GM10248 (cell line): ENCODE results near the gene PDE2A.

Source experiments
- CTCF ChIA-PET: fragments of 300-600 bp; sonication (Branson Sonifier 250); formaldehyde crosslinking; extraction: SDS; loops from one replicate; lab custom pipeline; 2021; ENCODE audit warnings: antibody characterized with exemption; lab: Yijun Ruan, JAX
- POLR2A ChIA-PET: fragments of 350-650 bp; sonication (Branson Sonifier 250); formaldehyde crosslinking; extraction: SDS; loops from one replicate; lab custom pipeline; 2020; ENCODE audit warnings: antibody characterized with exemption; lab: Yijun Ruan, JAX
- DNase-seq: peaks from one replicate; pipeline ENCODE4 v3.0.0; 2012; ENCODE audit errors: extremely low spot score
- TF ChIP-seq, protein P1 (sequence below): IDR thresholded peaks from 2 replicates; pipeline ENCODE4 v1.5.1; 2012; ENCODE audit warnings: mild to moderate bottlenecking, low read depth; ENCODE audit errors: extremely low read depth, missing control alignments, control extremely low read depth

PDE2A gene

DNA sequence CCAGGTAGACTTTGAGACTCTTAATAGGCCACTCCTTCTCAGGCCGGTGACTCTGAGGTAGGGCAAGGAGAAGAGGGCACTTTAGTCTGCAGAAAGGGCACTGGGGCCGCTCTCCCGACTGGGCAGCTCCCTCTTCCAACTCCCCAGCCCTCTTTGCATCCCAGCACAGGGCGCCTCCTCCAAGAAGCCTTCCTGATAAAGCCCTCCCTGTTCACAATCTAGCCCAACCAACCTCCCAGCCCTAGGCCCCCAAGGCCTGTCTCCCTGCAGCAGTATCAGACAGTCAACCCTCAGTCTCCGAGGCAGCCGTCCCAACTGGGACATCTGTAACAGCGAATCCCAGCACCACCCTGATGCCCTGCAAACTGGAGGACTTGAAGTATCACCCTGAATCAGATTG lies 14.3 kb upstream of the PDE2A start:
- POLR2A ChIA-PET, result no interaction called here
- CTCF ChIA-PET, result no interaction called here
- no peak for DNase-seq
- TF ChIP-seq, protein P1, sequence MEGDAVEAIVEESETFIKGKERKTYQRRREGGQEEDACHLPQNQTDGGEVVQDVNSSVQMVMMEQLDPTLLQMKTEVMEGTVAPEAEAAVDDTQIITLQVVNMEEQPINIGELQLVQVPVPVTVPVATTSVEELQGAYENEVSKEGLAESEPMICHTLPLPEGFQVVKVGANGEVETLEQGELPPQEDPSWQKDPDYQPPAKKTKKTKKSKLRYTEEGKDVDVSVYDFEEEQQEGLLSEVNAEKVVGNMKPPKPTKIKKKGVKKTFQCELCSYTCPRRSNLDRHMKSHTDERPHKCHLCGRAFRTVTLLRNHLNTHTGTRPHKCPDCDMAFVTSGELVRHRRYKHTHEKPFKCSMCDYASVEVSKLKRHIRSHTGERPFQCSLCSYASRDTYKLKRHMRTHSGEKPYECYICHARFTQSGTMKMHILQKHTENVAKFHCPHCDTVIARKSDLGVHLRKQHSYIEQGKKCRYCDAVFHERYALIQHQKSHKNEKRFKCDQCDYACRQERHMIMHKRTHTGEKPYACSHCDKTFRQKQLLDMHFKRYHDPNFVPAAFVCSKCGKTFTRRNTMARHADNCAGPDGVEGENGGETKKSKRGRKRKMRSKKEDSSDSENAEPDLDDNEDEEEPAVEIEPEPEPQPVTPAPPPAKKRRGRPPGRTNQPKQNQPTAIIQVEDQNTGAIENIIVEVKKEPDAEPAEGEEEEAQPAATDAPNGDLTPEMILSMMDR, result no peak

DNA sequence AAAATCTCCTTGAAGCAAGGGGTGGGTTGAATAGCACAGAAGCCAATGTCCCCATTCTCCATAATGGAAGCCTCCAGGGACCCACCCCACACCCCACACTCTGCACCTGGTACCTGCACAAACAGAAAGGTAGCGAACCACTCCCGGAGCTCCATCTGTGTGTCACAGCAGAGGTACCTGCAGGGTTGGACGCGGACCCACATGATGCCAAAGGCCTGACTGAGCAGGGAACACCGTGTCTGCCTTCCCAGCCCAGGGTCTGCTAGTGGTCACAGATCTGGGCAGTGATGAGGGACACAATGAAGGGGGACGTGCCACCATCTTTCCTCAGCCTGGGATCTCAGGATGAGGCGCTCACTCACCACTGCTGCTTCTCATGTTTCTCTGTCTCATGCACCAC lies 13.1 kb upstream of the PDE2A start:
- no peak for DNase-seq
- POLR2A ChIA-PET, result no interaction called here
- TF ChIP-seq, protein P1, result no peak
- CTCF ChIA-PET, result no interaction called here

DNA sequence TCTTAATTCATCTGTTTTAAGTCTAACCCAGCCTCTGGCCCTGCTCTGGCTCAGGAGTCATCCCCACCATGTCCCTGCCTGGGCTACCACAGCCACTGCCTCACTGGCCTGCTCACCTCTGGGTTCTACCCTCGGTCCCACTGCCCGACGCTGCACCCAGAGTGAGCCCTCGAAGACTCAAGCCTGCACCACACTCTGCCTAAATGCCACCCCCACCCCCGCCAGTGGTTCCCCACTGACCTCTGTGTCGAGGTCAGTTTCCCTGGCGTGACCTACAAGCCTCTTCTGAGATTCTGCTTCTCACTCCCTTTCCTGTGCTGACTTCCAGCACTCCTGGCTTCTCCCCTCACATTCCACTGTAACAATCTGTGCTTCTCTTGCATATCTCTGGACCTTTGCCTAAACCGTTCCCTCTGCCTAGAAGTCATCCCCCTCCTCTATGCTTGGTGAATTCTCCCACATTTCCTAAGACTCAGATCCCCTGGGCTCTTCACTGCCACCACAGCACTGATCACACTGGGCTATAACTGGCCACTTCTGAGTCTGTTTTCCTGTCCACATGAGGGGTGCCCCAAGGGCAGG lies 12.5 kb upstream of the PDE2A start:
- POLR2A ChIA-PET, result no interaction called here
- DNase-seq, result no peak
- TF ChIP-seq, protein P1, result no peak
- CTCF ChIA-PET, result interaction anchor here (1.0 to 9.2 kb wide), 4 partner anchors 11 to 97 kb away, joined by 3 to 117 read pairs (median 36); no protein-coding TSS in a partner anchor

- ChIA-PET POLR2A (no interaction called here), CTCF (interaction anchor here (1.0 to 9.2 kb wide), 14 partner anchors 9 to 492 kb away, joined by 3 to 117 read pairs (median 12); partner anchors contain the start of gene PDE2A)
- no peak for DNase-seq
- TF ChIP-seq, protein P1, result no peak
Measured at GRCh38 chr11:72685560-72686480, 11.6 kb upstream of the PDE2A start.

- ChIA-PET CTCF (interaction anchor here (0.6 to 9.2 kb wide), 58 partner anchors 9 to 551 kb away, joined by 3 to 117 read pairs (median 4); partner anchors contain the start of gene PDE2A), POLR2A (no interaction called here)
- TF ChIP-seq, protein P1, result peak; percentile 73
- DNase-seq, result peak; percentile 79
Measured at GRCh38 chr11:72684236-72684912, 10.2 kb upstream of the PDE2A start.

GRCh38 chr11:72683782-72684200 lies 9.6 kb upstream of the PDE2A start:
- ChIA-PET POLR2A (no interaction called here), CTCF (interaction anchor here (0.6 to 9.2 kb wide), 52 partner anchors 9 to 552 kb away, joined by 3 to 117 read pairs (median 4); partner anchors contain the start of gene PDE2A)
- TF ChIP-seq, protein P1, result peak; percentile 96
- DNase-seq, result peak; percentile 85
